Left lung (tissue), 10 donors: ENCODE data around the gene ZC3HAV1. TPM values are rescaled to one million over a fixed set of nuclear protein-coding genes. Genes with fewer than 3 reads are reported as not detected.
"Not testable (repeated sequence)": the region's sequence is repeated elsewhere in the genome, so short reads cannot be mapped to it uniquely, and the experiment has no call there.

Experiments
- ATAC-seq: fragments of 200-7000 bp; cut with Tn5 transposase; one replicate; pipeline ENCODE4 v1.9.1; 2020; ENCODE audit warnings: moderate library complexity
- DNase-seq, 4 donors: peaks; one replicate each; pipeline ENCODE4 v3.0.0-alpha.2; 2013 to 2020
- H3K27ac ChIP-seq, 2 donors: fragments of 200-600 bp; sonication (generic) in 1 of 2; one replicate each; pipeline versions ENCODE4 v1.5.0 to v1.8.0; 2020 to 2021
- H3K27me3 ChIP-seq, 2 donors: fragments of 200-600 bp; sonication (generic) in 1 of 2; one replicate each; pipeline versions ENCODE4 v1.5.0 to v1.8.0; 2020 to 2021
- H3K36me3 ChIP-seq, 2 donors: fragments of 200-600 bp; sonication (generic) in 1 of 2; one replicate each; pipeline versions ENCODE4 v1.5.0 to v1.8.0; 2020 to 2021
- H3K4me1 ChIP-seq, 2 donors: fragments of 200-600 bp; one replicate each; pipeline ENCODE4 v1.8.0; 2021
- H3K4me3 ChIP-seq, 2 donors: fragments of 200-600 bp; sonication (generic) in 1 of 2; one replicate each; pipeline versions ENCODE4 v1.5.0 to v1.8.0; 2020 to 2021; ENCODE audit warnings: mild to moderate bottlenecking in 1 of 2
- H3K9me3 ChIP-seq, 2 donors: fragments of 200-600 bp; sonication (generic) in 1 of 2; one replicate each; pipeline versions ENCODE4 v1.5.0 to v1.8.0; 2020 to 2021
- CTCF ChIP-seq, 2 donors: fragments of 200-600 bp; sonication (generic) in 1 of 2; IDR thresholded peaks; one replicate each; pipeline versions ENCODE4 v1.5.0 to v1.8.0; 2021; ENCODE audit warnings: antibody characterized with exemption in 2 of 2
- intact Hi-C, 2 donors: fragments of 100-400 bp; cut with DNase I; formaldehyde crosslinking; loops; one replicate each; pipeline versions ENCODE4 v1.11.2 to v1.14.2; 2022
- polyA plus RNA-seq, 6 donors: library from polyadenylated mRNA; unstranded; fragments of 120-200 nt; gene quantifications; one replicate each; pipeline ENCODE4 v1.2.1, GENCODE V29; 2013; ENCODE audit not compliant: insufficient read length in 6 of 6
- total RNA-seq, 2 donors: library from RNA; stranded (reverse); fragmentation: NEBNext Ultra II Directional; extraction: Animal tissue kit (Norgen Biotek cat#: 25700); gene quantifications; one replicate each; pipeline ENCODE4 v1.2.1, GENCODE V29; 2021
- donor health status: DM: no; HTN: yes; CAD: no.
- donor health status: DM: no; HTN: no; CAD: no.

ZC3HAV1 gene
- total and polyA plus RNA-seq, 8 donors = 16.0 to 45.5 (median 22.4) TPM

GRCh38 chr7:139109983-139110411, 477 bp upstream of the ZC3HAV1 start:
- Histone ChIP-seq H3K36me3 (no peaks in the 10 kb centered on the region), H3K4me1 (peaks cover 7 to 44% of the 10 kb centered on the region in 2 donors), H3K4me3 (peak overlapping the region; percentile 92 to 94), H3K9me3 (no peaks in the 10 kb centered on the region), H3K27me3 (no peaks in the 10 kb centered on the region), H3K27ac (peak overlapping the region; percentile 99)
- intact Hi-C loops = no loop called here
- no peak for DNase-seq
- no peak for ATAC-seq
- TF ChIP-seq CTCF (IDR thresholded peaks at IDR 0.05) = no peak

- peak; percentile 26 to 87 (median 44) for DNase-seq
- intact Hi-C loops = no loop called here
These were observed 993 bp downstream of the ZC3HAV1 start for GRCh38 chr7:139108266-139109187.

GRCh38 chr7:139106959-139107358, 2.6 kb downstream of the ZC3HAV1 start:
- Histone ChIP-seq H3K9me3 (no peaks in the 10 kb centered on the region), H3K27me3 (no peaks in the 10 kb centered on the region), H3K4me1 (peaks cover 18 to 68% of the 10 kb centered on the region in 2 donors), H3K27ac (peak overlapping the region; percentile 99), H3K36me3 (no peaks in the 10 kb centered on the region), H3K4me3 (peak overlapping the region; percentile 92 to 94)
- DNase-seq (no peak), ATAC-seq (no peak)
- no peak for TF ChIP-seq CTCF (IDR thresholded peaks at IDR 0.05)
- intact Hi-C loops = no loop called here

More at GRCh38 chr7:139108266-139109187, 993 bp downstream of the ZC3HAV1 start:
- H3K27me3 ChIP-seq = no peaks in the 10 kb centered on the region
- H3K4me3 ChIP-seq = peak overlapping the region; percentile 92 to 94
- no peak for TF ChIP-seq CTCF (IDR thresholded peaks at IDR 0.05)
- peak overlapping the region; percentile 99 for H3K27ac ChIP-seq
- no peaks in the 10 kb centered on the region for H3K9me3 ChIP-seq
- H3K36me3 ChIP-seq = no peaks in the 10 kb centered on the region
- peaks cover 9 to 56% of the 10 kb centered on the region in 2 donors for H3K4me1 ChIP-seq
- ATAC-seq = peak; percentile 60

GRCh38 chr7:139106227-139106626, 3.3 kb downstream of the ZC3HAV1 start:
- H3K9me3 ChIP-seq, intact Hi-C loops, H3K27me3 ChIP-seq, DNase-seq, ATAC-seq, H3K36me3 ChIP-seq: not testable (repeated sequence)
- H3K4me3 ChIP-seq = peak overlapping the region in 1 of 2 donors; percentile 92
- peak overlapping the region; percentile 99 for H3K27ac ChIP-seq
- peaks cover 19 to 68% of the 10 kb centered on the region in 2 donors for H3K4me1 ChIP-seq

- no peak for TF ChIP-seq CTCF (IDR thresholded peaks at IDR 0.05)
- Histone ChIP-seq H3K9me3 (no peaks in the 10 kb centered on the region), H3K4me1 (peaks cover 19 to 62% of the 10 kb centered on the region in 2 donors), H3K4me3 (peak overlapping the region in 1 of 2 donors; percentile 92), H3K36me3 (no peaks in the 10 kb centered on the region), H3K27me3 (no peaks in the 10 kb centered on the region), H3K27ac (peak overlapping the region; percentile 54 to 99)
- intact Hi-C loops = no loop called here
- no peak for ATAC-seq
- DNase-seq = no peak
These were observed 4.0 kb downstream of the ZC3HAV1 start for GRCh38 chr7:139105484-139105883.
